Nephron (organoid): ENCODE measurements around the gene KMT2A.
"Not testable (repeated sequence)": the region's sequence is repeated elsewhere in the genome, so short reads cannot be mapped to it uniquely, and the experiment has no call there.

Experiments
- H3K27ac Mint-ChIP-seq, 3 experiments: 2 replicates each; pipeline ENCODE4 v1.8.0; 2020; ENCODE audit warnings: mixed read lengths in 3 of 3, mild to moderate bottlenecking in 2 of 3, moderate library complexity in 1 of 3
- H3K27me3 Mint-ChIP-seq: 2 replicates; pipeline ENCODE4 v1.8.0; 2021; ENCODE audit warnings: low read depth, mild to moderate bottlenecking, moderate library complexity, mixed read lengths
- H3K36me3 Mint-ChIP-seq: 2 replicates; pipeline ENCODE4 v1.8.0; 2020; ENCODE audit warnings: low read depth, mixed read lengths
- H3K4me1 Mint-ChIP-seq: 2 replicates; pipeline ENCODE4 v1.8.0; 2020; ENCODE audit warnings: mixed read lengths
- H3K4me3 Mint-ChIP-seq, 3 experiments: 2 replicates each; pipeline ENCODE4 v1.8.0; 2020; ENCODE audit warnings: mild to moderate bottlenecking in 3 of 3, mixed read lengths in 3 of 3, moderate library complexity in 2 of 3
- H3K9me3 Mint-ChIP-seq: 2 replicates; pipeline ENCODE4 v1.8.0; 2020; ENCODE audit warnings: mixed read lengths
- CTCF ChIP-seq, 3 experiments: fragments of 200-600 bp; sonication (generic); IDR thresholded peaks; one replicate each; pipeline ENCODE4 v1.5.0; 2021; ENCODE audit warnings: antibody characterized with exemption in 3 of 3; ENCODE audit not compliant: unreplicated experiment in 3 of 3

KMT2A gene

GRCh38 chr11:118415062-118415738 lies 21.1 kb upstream of the KMT2A start:
- Mint-ChIP-seq H3K27ac (no peak overlapping the region), H3K27me3 (no peaks in the 10 kb centered on the region), H3K36me3 (peaks cover 4% of the 10 kb centered on the region), H3K4me3 (no peak overlapping the region), H3K4me1 (no peaks in the 10 kb centered on the region), H3K9me3 (no peaks in the 10 kb centered on the region)
- no peak for TF ChIP-seq CTCF (IDR thresholded peaks at IDR 0.05; ENCODE audit: unreplicated experiment in 3 of 3)

GRCh38 chr11:118415739-118416068 lies 20.6 kb upstream of the KMT2A start:
- no peak overlapping the region for H3K4me3 Mint-ChIP-seq

GRCh38 chr11:118416900-118417299 lies 19.4 kb upstream of the KMT2A start:
- H3K9me3 Mint-ChIP-seq, H3K27me3 Mint-ChIP-seq, H3K36me3 Mint-ChIP-seq, H3K4me1 Mint-ChIP-seq, H3K27ac Mint-ChIP-seq, H3K4me3 Mint-ChIP-seq: not testable (repeated sequence)

More at GRCh38 chr11:118415739-118416068, 20.6 kb upstream of the KMT2A start:
- H3K27me3 Mint-ChIP-seq: no peaks in the 10 kb centered on the region
- no peak overlapping the region for H3K27ac Mint-ChIP-seq
- no peak for TF ChIP-seq CTCF (IDR thresholded peaks at IDR 0.05; ENCODE audit: unreplicated experiment in 3 of 3)
- H3K36me3 Mint-ChIP-seq: no peaks in the 10 kb centered on the region
- no peaks in the 10 kb centered on the region for H3K9me3 Mint-ChIP-seq
- no peaks in the 10 kb centered on the region for H3K4me1 Mint-ChIP-seq

- H3K4me1 Mint-ChIP-seq: no peaks in the 10 kb centered on the region
- no peaks in the 10 kb centered on the region for H3K36me3 Mint-ChIP-seq
- peak overlapping the region in 1 of 3 experiments; percentile 19 for H3K4me3 Mint-ChIP-seq
- H3K27ac Mint-ChIP-seq: peak overlapping the region; percentile 37 to 60 (median 41)
- H3K9me3 Mint-ChIP-seq: no peaks in the 10 kb centered on the region
- no peaks in the 10 kb centered on the region for H3K27me3 Mint-ChIP-seq
- no peak for TF ChIP-seq CTCF (IDR thresholded peaks at IDR 0.05; ENCODE audit: unreplicated experiment in 3 of 3)
These were observed 18.5 kb upstream of the KMT2A start for GRCh38 chr11:118417801-118418200.

GRCh38 chr11:118418766-118419165 lies 17.5 kb upstream of the KMT2A start:
- Mint-ChIP-seq H3K9me3 (no peaks in the 10 kb centered on the region), H3K27me3 (no peaks in the 10 kb centered on the region), H3K36me3 (no peaks in the 10 kb centered on the region), H3K4me3 (no peak overlapping the region), H3K4me1 (no peaks in the 10 kb centered on the region), H3K27ac (peak overlapping the region in 2 of 3 experiments; percentile 38 to 67)
- TF ChIP-seq CTCF (IDR thresholded peaks at IDR 0.05; ENCODE audit: unreplicated experiment in 3 of 3): no peak

GRCh38 chr11:118427707-118428106 lies 8.6 kb upstream of the KMT2A start:
- no peaks in the 10 kb centered on the region for H3K4me1 Mint-ChIP-seq
- H3K27me3 Mint-ChIP-seq: no peaks in the 10 kb centered on the region
- TF ChIP-seq CTCF (IDR thresholded peaks at IDR 0.05; ENCODE audit: unreplicated experiment in 3 of 3): no peak
- no peak overlapping the region for H3K27ac Mint-ChIP-seq
- no peak overlapping the region for H3K4me3 Mint-ChIP-seq
- no peaks in the 10 kb centered on the region for H3K9me3 Mint-ChIP-seq
- no peaks in the 10 kb centered on the region for H3K36me3 Mint-ChIP-seq
